ENCODE results near the gene ZFR. TPM values are rescaled to one million over a fixed set of nuclear protein-coding genes. Genes with fewer than 3 reads are reported as not detected.

ZFR gene
- total and polyA plus RNA-seq, 2 donors from 2014 or later = 25.7 to 65.2 TPM

- Histone ChIP-seq H3K4me3 (ENCODE audit: low read length in 3 of 3) (no peak overlapping the region), H3K9ac (ENCODE audit: low read length in 3 of 3) (no peak overlapping the region), H3K27ac (ENCODE audit: low read depth in 2 of 2, low read length in 2 of 2) (no peak overlapping the region), H3K27me3 (ENCODE audit: control insufficient read depth, insufficient read depth, low read length) (no peaks in the 10 kb centered on the region), H3K9me3 (ENCODE audit: control insufficient read depth in 2 of 3, insufficient read depth in 1 of 3, low read length in 3 of 3) (peaks cover 0 to 3% (median 0%) of the 10 kb centered on the region in 3 donors), H3K36me3 (ENCODE audit: control insufficient read depth in 2 of 3, insufficient read depth in 3 of 3, low read length in 3 of 3) (no peaks in the 10 kb centered on the region), H3K4me1 (ENCODE audit: control insufficient read depth in 2 of 3, insufficient read depth in 2 of 3, low read depth in 1 of 3, low read length in 3 of 3) (no peaks in the 10 kb centered on the region)
- no peak for TF ChIP-seq CTCF (IDR thresholded peaks at IDR 0.05; ENCODE audit: borderline replicate concordance, extremely low read depth, insufficient read depth)
- no peak for FAIRE-seq
- no peak for DNase-seq
- intact Hi-C loops (cut with DNase I) = no loop called here
Observed at GRCh38 chr5:32461441-32462120, 17.0 kb upstream of the ZFR start.

GRCh38 chr5:32460702-32461101 is 16.2 kb upstream of the ZFR start:
- Histone ChIP-seq H3K27ac (ENCODE audit: low read depth in 2 of 2, low read length in 2 of 2) (no peak overlapping the region), H3K4me1 (ENCODE audit: control insufficient read depth in 2 of 3, insufficient read depth in 2 of 3, low read depth in 1 of 3, low read length in 3 of 3) (no peaks in the 10 kb centered on the region), H3K9ac (ENCODE audit: low read length in 3 of 3) (no peak overlapping the region), H3K27me3 (ENCODE audit: control insufficient read depth, insufficient read depth, low read length) (no peaks in the 10 kb centered on the region), H3K9me3 (ENCODE audit: control insufficient read depth in 2 of 3, insufficient read depth in 1 of 3, low read length in 3 of 3) (peaks cover 0 to 3% (median 0%) of the 10 kb centered on the region in 3 donors), H3K4me3 (ENCODE audit: low read length in 3 of 3) (no peak overlapping the region), H3K36me3 (ENCODE audit: control insufficient read depth in 2 of 3, insufficient read depth in 3 of 3, low read length in 3 of 3) (no peaks in the 10 kb centered on the region)
- no peak for TF ChIP-seq CTCF (IDR thresholded peaks at IDR 0.05; ENCODE audit: borderline replicate concordance, extremely low read depth, insufficient read depth)
- FAIRE-seq (no peak), DNase-seq (no peak)
- intact Hi-C loops (cut with DNase I) = no loop called here

DNA sequence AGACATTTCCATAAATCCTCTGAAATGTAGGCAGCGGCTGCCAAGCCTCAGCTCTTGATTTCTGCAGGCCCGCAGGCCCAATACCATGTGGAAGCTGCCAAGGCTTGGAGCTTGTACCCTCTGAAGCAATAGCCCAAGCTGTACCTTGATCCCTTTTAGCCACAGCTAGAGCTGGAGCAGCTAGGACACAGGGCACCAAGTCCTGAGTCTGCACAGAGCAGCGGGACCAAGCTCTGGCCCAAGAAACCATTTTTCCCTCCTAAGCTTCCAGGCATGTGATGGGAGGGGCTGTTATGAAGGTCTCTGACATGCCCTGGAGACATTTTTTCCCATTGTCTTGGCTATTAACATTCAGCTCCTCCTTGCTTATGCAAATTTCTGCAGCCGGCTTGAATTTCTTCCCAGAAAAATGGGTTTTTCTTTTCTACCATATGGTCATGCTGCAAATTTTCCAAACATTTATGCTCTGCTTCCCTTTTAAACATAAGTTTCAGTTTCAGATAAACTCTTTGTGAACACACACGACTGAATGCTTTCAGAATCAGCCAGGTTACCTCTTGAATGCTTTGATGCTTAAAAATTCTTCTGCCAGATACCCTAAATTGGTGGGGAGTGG is 14.4 kb upstream of the ZFR start:
- DNase-seq (no peak), FAIRE-seq (no peak)
- no peaks in the 10 kb centered on the region for H3K4me1 ChIP-seq (ENCODE audit: control insufficient read depth in 2 of 3, insufficient read depth in 2 of 3, low read depth in 1 of 3, low read length in 3 of 3)
- no peak overlapping the region for H3K9ac ChIP-seq (ENCODE audit: low read length in 3 of 3)
- peaks cover 0 to 3% (median 0%) of the 10 kb centered on the region in 3 donors for H3K9me3 ChIP-seq (ENCODE audit: control insufficient read depth in 2 of 3, insufficient read depth in 1 of 3, low read length in 3 of 3)
- H3K27me3 ChIP-seq (ENCODE audit: control insufficient read depth, insufficient read depth, low read length) = no peaks in the 10 kb centered on the region
- no peak overlapping the region for H3K4me3 ChIP-seq (ENCODE audit: low read length in 3 of 3)
- TF ChIP-seq CTCF (IDR thresholded peaks at IDR 0.05; ENCODE audit: borderline replicate concordance, extremely low read depth, insufficient read depth) = no peak
- no peak overlapping the region for H3K27ac ChIP-seq (ENCODE audit: low read depth in 2 of 2, low read length in 2 of 2)
- no peaks in the 10 kb centered on the region for H3K36me3 ChIP-seq (ENCODE audit: control insufficient read depth in 2 of 3, insufficient read depth in 3 of 3, low read length in 3 of 3)
- intact Hi-C loops (cut with DNase I) = no loop called here

All from kidney (tissue), 14 donors.